NCI-H2107 treated with DMSO at 0.1 percent for 48 hours (cell line): ENCODE data around the gene HOXD3.

Source experiments
- DNase-seq: peaks from one replicate; lab custom pipeline; 2025; ENCODE audit not compliant: unreplicated experiment; lab: John Stamatoyannopoulos, UW

The HOXD3 gene

DNA sequence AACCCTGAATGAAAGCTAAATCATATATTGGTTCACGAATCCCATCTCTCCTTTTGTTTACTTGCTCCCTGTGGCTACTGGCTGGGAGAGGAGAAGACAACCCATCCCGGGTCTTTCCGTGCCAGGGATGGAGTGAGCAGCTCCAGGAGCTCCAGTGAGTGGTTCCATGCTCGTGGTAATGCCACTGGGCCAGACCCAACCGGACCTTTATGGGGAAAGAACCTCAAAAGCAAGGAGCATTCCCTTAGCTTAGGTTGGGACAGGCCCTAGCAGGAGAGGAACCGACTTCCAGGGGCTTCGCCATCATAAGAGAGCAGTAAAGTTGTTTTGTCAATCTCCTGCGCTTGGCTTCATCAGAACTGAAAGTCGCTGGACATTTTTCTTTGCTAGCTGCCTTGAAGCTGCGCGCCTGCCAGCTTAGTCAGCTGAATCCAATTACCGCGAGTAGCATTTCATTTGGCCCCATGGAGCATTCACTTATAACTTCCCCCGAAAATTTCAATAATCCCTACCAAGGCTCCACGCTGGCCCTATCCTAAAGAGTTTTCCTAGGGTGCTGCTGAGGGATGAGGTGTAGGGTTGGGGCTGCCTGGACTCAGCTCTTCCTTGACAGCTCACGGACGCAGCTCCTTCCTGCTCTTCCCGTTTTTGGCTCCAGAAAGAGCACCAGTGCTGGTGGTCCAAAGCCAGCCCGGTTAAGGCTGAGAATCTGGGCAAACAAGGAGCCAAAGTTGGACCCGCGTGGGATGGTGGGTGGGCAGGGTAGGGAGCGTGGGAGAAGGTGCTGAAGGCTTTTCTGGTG is 4.9 kb downstream of the HOXD3 start:
- DNase-seq, result no peak

DNA sequence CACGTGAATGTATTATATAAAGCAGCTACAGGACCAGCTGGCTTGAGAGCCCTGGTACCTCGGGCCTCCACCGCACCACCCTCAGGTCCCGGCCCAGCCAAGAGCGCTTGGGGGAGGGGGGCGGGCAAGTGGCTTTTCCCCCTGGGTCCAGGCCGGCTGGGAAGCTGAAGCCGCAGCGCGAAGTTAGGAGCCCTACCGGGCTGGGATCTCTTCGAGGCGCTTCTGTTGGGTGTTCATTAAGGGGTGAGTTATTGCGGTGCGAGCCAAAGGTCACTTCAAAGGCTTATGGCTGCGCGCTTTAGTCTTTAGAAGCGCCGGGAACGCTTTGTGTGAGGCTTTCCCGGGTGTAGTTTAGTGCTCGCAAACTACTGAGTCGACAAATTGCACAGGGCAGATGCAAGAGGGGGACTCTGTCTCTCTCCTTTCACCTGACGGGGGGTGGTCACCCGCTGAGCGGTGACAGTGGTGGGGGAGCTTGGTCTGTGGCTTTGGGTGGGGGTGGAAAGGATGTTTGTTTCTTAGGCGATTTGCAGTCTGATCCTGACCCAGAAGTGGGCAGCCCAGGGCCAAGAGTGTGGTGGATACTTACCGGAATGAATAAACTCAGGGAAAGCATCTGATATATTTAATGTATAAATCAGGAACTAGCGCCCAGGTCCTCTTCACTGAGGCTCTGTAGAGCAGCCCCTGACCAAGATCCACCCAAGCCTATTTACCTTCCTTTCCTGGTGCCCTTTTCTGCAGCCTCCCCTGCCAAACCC is 6.0 kb downstream of the HOXD3 start:
- DNase-seq, result no peak

DNA sequence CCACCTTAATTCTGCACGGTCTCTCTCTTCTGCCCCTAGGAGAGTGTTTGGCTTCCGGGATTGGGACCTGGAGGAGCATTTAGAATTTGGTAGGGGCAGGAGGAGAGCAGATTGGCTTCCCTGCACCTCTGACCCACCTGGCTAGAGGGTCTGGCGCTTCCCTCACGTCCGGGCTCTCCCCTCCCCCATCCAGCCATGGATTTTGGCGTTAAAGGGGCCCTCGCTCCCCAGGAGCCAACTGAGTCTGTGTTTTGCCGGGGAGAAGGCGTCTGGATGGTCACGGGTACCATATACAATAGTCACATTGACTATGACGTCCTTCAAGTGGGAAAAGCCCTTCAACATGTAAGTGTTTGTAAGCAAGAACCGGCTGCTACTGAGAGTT is 6.6 kb downstream of the HOXD3 start:
- no peak for DNase-seq

DNA sequence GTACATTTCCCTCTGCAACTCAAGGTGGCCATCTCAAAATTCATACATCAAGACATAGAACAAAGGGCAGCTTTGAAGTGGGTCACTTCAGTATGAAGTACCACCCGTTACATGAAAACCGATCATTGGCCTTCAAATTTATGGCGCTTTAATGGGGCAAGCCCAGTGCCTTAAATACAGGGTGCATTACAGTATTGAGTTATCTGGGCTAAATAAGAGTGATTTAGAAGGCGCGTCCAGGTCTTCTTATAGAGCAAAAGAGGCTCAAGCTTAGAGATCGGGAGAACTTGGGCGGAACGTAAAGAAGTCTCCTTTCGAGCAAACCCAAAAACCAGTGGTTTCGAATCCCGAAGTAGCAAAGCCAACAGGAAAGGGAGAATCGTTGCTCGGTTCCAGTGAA is 7.1 kb downstream of the HOXD3 start:
- no peak for DNase-seq

DNA sequence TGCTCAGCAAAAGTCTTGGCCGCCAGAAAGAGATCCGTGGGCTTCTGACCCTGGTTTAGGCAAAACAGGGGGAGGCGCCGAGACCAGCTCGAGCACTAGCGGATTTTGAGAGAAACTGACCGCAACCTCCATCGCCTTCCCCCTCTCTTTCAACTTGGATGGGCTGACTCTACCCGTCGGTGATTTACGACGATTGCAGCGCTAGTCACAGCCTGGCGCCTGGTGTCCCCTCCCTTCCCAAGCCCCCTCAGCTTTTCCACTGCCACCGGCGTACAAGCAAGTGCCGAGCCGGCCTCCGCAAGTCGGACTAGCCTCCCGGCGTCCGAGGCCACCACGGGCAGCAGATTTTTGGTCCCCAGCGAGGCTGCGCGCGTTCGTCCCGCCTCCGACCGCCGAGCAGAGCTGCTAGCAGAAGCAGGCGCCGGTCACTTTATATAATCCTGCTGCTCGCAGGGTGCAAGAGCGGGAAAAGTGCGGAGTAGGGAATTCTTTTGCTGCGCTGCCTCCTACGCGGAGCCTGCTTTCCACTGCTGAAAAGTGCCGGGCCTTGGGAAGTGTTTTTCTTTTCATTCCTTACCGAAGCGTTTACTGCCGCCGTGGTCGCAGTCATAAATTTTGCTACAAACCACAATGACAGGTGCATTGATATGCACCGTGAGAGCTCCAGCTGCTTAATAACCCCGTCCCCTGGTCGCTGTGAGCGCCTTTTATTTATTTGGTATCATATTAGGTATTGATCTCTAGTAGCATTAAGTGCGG is 7.7 kb downstream of the HOXD3 start:
- no peak for DNase-seq

DNA sequence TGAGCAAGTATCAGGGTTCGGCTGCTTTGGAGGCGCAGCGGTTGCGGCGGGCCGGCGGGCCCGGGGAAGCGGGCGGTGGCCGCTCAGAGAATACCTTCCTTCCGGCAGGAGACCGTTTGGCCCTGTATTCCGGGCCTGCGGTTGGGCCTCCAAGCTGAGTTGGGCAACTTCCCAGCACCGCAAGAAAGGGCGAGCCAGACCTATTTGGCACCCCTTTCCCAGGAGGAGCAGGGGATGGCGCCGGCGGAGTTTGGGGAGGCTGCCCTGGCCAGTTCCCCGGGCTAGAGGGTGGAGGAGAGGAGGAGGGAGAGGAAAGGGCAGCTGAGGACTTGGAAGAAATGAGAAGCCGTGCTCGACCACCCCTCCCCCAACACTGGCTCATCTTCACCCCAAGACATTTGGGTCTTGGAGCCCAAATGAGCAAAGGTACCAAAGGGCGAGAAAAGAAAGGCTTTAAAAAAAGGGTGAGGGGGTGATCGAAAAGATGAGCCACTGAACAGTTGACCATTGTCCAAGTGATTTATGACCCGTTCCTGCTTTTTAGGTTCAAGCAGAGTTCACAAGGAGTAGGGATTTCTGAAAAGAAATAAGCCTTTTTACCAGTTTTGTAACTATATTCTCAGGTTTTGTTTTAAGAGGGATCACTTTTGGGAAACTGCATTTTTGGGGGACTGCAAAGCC is 8.4 kb downstream of the HOXD3 start:
- no peak for DNase-seq

DNA sequence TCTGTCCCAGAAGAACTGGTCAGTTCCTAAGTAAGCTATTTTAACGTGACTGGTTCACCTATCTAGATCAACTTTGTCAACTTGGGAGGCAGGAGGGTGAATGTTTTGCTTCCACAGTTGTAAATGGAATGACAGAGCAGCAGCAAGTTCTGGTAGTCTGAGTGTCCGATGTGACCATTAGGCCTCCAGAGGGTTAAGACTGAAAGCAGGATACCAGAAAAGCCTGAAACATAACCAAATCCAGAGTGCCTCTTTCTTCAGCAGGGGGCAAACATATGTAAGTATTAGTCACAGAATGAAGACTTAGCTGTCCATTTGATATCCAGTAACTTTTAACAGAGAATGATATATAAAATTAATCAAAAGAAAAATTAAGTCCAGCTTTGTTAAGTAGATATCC is 9.2 kb downstream of the HOXD3 start:
- DNase-seq, result no peak

DNA sequence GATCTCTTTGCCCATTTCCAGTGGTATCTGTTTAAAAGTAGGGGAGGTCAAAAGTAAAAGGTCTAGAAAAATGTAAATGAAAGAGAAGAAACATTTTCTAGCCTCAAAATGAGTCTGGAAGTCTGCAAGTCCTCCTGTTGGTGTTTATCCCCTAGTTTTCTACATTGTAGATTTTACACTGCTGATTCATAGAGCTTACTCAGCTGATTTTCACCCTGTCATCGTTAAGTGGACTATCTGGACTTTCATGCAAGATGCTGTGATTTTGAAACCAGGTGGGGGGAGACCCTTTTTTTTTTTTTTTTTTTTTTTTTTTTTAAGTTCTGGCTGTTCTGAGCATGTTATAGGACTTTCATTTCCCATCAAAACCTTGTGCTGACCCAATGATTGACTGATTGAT is 10.3 kb downstream of the HOXD3 start:
- DNase-seq, result no peak

DNA sequence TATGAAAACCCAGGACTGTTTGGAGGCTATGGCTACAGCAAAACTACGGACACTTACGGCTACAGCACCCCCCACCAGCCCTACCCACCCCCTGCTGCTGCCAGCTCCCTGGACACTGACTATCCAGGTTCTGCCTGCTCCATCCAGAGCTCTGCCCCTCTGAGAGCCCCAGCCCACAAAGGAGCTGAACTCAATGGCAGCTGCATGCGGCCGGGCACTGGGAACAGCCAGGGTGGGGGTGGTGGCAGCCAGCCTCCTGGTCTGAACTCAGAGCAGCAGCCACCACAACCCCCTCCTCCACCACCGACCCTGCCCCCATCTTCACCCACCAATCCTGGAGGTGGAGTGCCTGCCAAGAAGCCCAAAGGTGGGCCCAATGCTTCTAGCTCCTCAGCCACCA is 12.1 kb downstream of the HOXD3 start:
- DNase-seq, result no peak

DNA sequence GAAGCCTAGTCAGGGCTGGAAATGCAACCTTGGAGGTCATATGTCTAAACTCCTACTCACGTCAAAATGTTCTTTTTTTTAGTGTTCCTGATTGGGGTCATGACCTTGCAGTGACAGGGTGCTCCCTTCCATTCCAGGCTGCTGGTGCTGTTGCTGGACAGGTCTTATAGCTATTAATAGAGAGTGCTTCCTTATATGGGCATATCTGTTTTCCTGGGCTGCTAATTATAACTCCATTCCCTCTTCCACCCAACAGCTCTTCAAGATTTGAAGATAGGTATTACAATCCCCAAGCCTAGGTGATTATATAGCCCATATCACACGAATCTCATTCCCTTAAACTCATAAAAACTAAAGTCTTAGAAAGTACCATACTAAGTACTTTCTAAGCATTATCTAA is 12.6 kb downstream of the HOXD3 start:
- no peak for DNase-seq

DNA sequence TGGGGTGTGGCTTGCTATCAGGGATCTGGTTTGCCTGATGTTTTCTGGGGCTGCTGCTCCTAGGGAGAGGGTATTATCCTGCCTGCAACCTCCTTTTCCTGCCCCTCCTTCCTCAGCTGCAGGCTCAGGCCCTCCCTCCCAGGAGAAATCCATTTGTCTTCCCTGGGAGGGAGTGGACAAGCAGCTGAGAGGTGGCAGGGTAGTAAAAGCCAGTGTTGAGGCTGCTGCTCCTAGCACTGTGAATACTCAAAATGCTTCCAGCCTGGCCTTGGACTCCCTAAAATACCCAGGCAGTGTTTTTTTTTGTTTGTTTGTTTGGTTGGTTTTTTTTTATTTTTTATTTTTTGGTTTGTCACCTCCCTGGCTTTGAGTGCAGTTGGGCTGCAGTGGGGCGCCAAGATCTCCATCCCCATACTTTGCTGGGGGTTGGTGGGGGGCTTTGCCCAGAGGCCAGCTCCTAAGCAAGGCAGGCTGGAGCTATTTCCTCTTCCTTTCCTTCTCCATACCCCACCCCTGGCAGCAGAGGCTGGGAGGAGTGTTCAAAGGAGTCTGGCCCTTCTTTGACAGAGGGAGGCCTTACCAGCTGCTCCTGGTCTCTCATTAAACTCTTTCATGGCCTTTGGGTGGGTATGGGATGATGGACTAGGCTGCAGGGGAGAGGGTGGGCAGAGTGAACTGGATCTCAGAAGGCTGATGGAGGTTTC is 13.6 kb downstream of the HOXD3 start:
- DNase-seq, result no peak

DNA sequence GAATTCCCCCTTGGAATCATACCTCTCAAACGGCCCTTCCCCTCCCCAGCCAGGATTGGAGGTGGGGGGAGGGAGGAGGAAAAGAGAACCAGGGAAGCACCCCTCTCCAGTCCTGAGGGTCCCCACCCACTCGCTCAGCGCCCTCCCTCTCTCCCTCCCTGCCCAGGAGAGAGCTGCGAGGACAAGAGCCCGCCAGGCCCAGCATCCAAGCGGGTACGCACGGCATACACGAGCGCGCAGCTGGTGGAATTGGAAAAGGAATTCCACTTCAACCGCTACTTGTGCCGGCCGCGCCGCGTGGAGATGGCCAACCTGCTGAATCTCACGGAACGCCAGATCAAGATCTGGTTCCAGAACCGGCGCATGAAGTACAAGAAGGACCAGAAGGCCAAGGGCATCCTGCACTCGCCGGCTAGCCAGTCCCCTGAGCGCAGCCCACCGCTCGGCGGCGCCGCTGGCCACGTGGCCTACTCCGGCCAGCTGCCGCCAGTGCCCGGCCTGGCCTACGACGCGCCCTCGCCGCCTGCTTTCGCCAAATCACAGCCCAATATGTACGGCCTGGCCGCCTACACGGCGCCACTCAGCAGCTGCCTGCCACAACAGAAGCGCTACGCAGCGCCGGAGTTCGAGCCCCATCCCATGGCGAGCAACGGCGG is 14.4 kb downstream of the HOXD3 start:
- no peak for DNase-seq

DNA sequence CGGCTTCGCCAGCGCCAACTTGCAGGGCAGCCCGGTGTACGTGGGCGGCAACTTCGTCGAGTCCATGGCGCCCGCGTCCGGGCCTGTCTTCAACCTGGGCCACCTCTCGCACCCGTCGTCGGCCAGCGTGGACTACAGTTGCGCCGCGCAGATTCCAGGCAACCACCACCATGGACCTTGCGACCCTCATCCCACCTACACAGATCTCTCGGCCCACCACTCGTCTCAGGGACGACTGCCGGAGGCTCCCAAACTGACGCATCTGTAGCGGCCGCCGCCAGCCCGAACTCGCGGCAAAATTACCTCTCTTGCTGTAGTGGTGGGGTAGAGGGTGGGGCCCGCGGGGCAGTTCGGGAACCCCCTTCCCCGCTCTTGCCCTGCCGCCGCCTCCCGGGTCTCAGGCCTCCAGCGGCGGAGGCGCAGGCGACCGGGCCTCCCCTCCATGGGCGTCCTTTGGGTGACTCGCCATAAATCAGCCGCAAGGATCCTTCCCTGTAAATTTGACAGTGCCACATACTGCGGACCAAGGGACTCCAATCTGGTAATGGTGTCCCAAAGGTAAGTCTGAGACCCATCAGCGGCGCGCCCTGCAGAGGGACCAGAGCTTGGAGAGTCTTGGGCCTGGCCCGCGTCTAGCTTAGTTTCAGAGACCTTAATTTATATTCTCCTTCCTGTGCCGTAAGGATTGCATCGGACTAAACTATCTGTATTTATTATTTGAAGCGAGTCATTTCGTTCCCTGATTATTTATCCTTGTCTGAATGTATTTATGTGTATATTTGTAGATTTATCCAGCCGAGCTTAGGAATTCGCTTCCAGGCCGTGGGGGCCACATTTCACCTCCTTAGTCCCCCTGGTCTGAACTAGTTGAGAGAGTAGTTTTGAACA is 15.1 kb downstream of the HOXD3 start:
- no peak for DNase-seq

DNA sequence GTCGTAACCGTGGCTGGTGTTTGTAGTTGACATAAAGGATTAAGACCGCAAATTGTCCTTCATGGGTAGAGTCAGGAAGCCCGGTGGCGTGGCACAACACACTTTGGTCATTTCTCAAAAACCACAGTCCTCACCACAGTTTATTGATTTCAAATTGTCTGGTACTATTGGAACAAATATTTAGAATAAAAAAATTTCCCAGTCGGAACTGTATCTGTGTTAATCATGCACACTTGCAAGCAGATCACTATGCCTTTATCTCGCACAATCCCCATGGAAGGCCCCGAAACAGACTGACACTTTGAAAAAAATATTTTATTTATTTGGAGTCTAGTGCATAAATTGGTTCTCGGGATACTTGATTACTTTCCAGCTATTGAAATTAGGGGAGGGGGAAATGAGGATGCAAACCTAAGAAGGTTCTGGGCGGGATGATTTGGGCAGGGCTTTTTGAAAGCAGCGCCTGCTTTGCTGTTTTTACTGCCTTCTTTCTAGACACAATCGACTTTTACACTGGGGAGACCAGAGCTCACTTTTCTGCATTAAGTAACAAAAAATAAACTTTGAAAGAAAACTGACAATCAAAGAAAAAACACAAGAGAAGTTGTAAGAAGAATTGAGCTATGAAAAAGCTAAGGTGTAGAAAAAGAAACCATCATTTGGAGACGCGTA is 15.9 kb downstream of the HOXD3 start:
- no peak for DNase-seq

DNA sequence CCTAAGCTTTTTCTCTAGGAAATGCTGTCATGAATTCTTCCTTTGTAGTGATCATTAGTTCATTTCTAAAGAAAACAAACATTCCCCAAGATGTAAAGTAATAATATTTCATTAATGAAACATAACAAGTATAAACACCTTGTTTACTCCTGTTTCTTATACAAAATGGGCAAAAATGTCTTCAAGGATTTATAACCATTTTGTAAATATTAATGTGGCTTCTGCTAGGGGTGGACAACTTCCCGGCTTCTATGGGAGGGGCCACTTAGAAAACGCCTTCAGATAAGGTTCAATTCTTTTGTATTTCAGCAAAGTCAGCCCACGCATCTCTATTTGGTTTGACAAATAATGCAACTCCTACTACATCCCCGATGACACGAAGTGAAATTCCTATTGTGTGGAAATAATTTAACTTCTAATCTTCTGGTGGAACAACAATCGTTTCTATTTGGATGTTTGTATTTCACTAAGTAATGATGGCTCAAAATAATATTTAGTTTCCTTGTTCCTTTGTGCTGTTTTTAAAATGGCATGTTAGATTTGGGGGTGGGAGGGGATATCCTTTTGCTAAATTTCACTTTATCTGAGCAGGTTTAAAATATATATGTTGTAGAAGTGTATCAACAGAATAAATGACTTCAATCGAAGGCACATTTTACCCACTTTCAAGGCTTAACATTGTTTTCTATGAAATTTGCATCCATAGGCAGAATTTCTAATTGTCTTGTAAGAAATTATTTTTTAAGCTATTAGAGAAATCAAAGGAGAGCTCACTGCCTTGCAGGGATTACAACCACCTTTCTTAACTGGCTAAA is 16.7 kb downstream of the HOXD3 start:
- DNase-seq, result no peak

DNA sequence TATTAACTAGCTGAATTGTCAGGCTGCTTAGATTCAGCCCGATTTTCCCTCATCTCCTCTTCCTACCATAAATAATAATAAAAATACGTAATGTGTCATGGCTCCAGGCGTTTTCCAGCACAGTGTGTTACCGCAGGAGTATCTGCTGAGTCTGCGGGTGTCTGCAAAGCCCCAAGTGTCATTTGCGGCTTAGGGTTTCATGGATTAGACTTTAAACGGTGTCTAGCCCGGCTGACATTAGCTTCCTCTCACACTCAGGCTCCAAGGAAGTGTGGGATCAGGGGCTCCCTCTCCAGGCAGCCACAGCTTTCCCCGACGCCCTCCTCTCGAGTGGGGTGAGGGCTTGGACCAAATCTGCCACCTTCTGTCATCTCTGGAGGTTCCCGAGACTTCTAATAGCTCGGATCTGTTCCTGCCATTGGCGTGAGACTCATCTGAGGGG is 17.3 kb downstream of the HOXD3 start:
- no peak for DNase-seq

DNA sequence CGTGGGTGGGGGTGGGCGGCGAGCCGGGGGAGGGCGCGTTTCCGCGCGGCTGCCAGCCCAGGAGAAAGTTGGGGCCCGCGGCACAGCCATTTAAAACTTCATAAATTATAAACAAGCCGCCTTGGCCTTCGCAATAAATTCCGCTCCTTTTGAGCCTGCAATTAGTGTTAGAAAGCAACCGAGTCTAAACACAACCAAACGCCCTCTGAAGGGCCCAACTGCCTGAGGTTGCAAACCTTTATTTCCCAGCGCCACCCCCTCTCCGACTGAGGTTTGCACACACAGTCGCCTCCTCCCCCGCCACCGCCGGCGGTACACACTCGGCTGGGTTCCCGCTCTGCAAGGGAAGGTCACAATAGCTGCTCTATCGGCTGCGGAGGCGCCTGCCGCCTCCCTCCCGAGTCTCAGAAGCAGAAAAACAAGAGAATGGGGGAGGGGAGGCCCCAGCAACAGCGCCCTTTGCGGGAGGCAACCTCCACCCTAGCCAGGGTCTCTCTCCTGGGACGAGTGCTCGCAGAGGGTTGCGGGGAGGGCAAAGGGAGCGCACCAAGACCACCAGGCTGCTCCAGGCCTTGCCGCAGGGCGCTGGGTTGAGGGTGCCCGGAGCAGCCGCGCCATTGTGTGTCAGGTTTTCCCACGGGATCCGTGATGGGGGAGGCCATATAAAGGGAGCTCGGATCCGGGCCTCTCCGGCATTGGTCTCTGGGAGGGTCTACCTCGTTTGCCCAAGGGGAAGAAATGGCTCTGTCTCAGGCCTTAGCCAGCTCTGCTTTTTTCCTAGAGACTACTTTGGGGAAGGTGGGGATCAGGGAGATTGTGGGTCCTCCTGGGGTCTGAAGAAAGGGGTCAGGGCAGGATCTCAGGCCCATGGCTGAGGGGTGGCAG is 18.0 kb downstream of the HOXD3 start:
- DNase-seq, result no peak
